Cortex of kidney (tissue), 1 donor: ENCODE results near the gene SNURF.
"Not testable (repeated sequence)": the region's sequence is repeated elsewhere in the genome, so short reads cannot be mapped to it uniquely, and the experiment has no call there.

ENCODE experiments used
- DNase-seq: peaks from one replicate; lab custom pipeline; 2025; lab: John Stamatoyannopoulos, UW

Gene SNURF

DNA sequence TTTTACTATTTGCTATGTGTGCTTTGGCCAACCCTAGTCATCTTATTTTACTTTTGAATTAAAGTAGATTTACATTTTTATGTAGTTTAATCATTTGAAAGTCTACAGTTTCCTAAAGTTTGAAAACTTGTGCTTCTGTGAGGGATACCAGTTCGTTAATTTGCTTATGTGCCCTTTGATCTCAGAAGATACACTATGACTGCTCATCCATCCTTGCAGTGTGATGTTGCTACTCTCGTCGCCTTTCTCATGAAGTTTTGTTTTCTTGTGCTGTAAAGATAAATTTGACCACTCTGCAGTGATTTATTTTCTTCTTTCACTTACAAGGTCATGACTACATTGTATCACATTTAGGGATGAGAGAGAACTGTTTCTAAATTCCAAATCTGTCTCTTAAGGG, 16.3 kb downstream of the SNURF start:
- no peak for DNase-seq

DNA sequence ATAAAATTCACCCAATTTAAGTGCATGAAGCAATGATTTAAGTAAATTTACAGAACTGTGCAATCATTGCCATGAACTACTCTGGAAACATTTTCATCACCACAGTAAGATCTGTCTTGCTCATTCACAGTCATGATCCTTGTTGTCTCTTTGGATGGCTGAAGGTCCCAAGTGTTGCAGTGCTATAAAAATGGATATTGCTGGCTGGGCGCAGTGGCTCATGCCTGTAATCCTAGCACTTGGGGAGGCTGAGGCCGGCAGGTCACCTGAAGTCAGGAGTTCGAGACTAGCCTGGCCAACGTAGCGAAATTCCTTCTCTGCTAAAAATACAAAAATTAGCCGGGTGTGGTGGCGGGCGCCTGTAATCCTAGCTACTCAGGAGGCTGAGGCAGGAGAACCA, 17.0 kb downstream of the SNURF start:
- no peak for DNase-seq

DNA sequence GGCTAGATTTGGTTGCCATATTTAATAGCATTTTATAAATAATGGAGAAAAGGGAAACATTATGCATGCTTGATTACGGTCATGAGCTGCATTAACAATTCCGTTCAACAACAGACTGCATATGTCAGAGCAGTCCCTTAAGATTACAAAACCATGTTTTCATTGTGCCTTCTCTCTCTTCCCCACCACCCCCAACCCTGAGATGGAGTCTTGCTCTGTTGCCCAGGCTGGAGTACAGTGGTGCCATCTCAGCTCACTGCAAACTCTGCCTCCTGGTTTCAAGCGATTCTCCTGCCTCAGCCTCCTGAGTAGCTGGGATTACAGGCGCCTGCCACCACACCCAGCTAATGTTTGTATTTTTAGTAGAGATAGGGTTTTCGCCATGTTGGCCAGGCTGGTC, 17.9 kb downstream of the SNURF start:
- DNase-seq = not testable (repeated sequence)

DNA sequence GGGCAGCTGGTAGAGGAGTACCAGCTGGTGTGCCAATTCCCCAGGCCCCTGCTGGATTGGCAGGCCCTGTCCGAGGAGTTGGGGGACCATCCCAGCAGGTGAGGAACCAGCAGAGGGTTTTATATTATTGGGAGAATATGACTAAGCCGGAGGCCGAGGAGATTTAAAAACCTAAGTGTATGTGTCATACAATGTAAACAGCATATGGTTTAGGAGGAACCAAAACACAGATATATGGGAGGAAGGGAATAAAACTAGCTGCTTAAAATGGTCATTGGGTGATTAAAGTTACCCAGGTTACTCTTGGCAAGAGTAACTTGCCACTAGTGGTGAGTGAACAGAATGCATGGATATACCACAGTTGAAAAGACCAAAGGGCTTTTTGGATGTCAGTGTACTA, 22.1 kb downstream of the SNURF start:
- no peak for DNase-seq

DNA sequence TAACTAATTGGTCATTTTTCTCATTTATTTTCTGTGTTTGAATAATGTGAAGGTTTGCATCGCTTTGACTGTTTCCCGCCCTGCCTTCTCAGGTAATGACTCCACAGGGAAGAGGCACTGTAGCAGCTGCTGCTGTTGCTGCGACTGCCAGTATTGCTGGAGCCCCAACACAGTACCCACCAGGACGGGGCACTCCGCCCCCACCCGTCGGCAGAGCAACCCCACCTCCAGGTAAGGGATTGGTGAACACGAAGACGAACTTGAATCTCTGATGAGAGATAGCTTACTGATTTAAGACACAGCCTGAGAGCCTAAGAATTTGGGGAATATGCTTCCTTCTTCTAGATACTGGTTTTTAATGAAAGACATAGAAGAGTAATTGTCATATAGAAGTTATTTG, 22.9 kb downstream of the SNURF start:
- DNase-seq = no peak

DNA sequence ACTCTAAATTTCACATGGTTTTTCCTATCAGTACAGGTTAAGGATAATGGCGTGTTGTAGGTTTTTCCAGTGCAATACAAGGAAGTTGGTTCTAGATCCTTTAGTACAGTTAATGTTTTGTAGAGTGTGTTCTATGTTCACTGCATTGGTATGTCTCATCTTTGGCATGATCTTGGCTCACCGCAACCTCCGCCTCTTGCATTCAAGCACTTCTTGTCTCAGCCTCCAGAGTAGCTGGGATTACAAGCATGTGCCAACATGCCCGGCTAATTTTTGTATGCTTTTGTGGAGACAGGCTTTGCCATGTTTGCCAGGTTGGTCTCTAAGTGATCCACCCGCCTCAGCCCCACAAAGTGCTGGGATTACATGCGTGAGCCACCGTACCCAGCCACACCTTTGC, 30.4 kb downstream of the SNURF start:
- no peak for DNase-seq

DNA sequence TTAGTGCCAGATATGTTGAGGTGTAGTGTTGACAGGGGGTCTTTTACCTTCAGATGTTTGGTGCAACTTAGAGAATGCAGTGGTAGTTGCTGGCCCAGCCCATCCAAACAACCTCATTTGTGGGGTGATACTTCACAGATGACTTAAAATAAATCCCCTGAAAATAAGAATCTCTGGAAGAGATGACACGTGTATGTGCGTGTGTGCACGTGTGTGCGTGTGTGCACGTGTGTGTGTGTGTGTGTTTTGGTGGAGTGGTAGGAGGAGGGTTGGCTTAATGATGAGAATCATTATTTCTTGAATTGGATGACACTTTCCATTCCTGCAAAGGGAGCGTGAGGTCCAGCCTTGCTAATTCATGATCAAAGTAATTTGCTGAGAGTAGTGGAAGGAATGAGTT, 31.9 kb downstream of the SNURF start:
- DNase-seq = no peak
